ENCODE measurements around the gene TICAM2.

GRCh38 chr5:115557667-115558387 lies 44.5 kb downstream of the TICAM2 start:
- TF ChIP-seq CTCF (tag by site-specific recombination; IDR thresholded peaks at IDR 0.05) (no peak), ZBTB20 (tag by site-specific recombination; IDR thresholded peaks at IDR 0.05) (no peak), ZBTB44 (tag by site-specific recombination; IDR thresholded peaks at IDR 0.05) (no peak), ZNF548 (tag by site-specific recombination; IDR thresholded peaks at IDR 0.05) (no peak), ZNF585B (tag by site-specific recombination; IDR thresholded peaks at IDR 0.05) (no peak), REST (tag by site-specific recombination; IDR thresholded peaks at IDR 0.05) (no peak), ZNF138 (tag by site-specific recombination; IDR thresholded peaks at IDR 0.05; ENCODE audit: borderline replicate concordance) (no peak), ZNF114 (tag by site-specific recombination; IDR thresholded peaks at IDR 0.05) (no peak), ZNF791 (tag by site-specific recombination; IDR thresholded peaks at IDR 0.05) (no peak), ZFP69B (tag by site-specific recombination; IDR thresholded peaks at IDR 0.05) (no peak), KLF16 (tag by site-specific recombination; IDR thresholded peaks at IDR 0.05) (no peak)

Data from HEK293 (cell line).